H1 (cell line): ENCODE data around the gene AGRP. TPM values are rescaled to one million over a fixed set of nuclear protein-coding genes. Genes with fewer than 3 reads are reported as not detected.

Experiments used
- CTCF ChIA-PET: fragments of 300-600 bp; sonication (Branson Sonifier 250); formaldehyde crosslinking; loops from one replicate; lab custom pipeline; 2021; ENCODE audit not compliant: partially characterized antibody; lab: Charles Lee
- POLR2A ChIA-PET: fragments of 300-600 bp; sonication (Branson Sonifier 250); formaldehyde crosslinking; loops from one replicate; lab custom pipeline; 2021; ENCODE audit warnings: inconsistent platforms; ENCODE audit not compliant: partially characterized antibody; lab: Charles Lee
- DNase-seq, 2 experiments: peaks; one replicate each; pipeline versions ENCODE4 v3.0.0 to v3.0.0-alpha.2; 2010 to 2022; ENCODE audit warnings: low spot score in 2 of 2, low read depth in 1 of 2, mixed read lengths in 1 of 2
- FAIRE-seq: peaks from 2 replicates; lab custom pipeline; 2011; peaks lifted over from hg19 to GRCh38; lab: Jason Lieb, UNC
- H2AFZ ChIP-seq: 2 replicates; pipeline ENCODE4 v1.8.1; 2012; ENCODE audit warnings: low read length, inconsistent platforms
- H2AK5ac ChIP-seq: 2 replicates; pipeline ENCODE4 v1.6.1; 2013; ENCODE audit warnings: low read depth, low read length
- H2BK120ac ChIP-seq: replicated peaks from 2 replicates; pipeline ENCODE3; 2013; ENCODE audit warnings: low read depth, low read length, inconsistent platforms
- H2BK12ac ChIP-seq: 2 replicates; pipeline ENCODE4 v1.6.1; 2013; ENCODE audit warnings: low read depth, low read length
- H2BK15ac ChIP-seq: 2 replicates; pipeline ENCODE4 v1.6.1; 2013; ENCODE audit warnings: low read length
- H2BK20ac ChIP-seq: 2 replicates; pipeline ENCODE4 v1.6.1; 2013; ENCODE audit warnings: low read length
- H2BK5ac ChIP-seq: 2 replicates; pipeline ENCODE4 v1.6.1; 2013; ENCODE audit warnings: low read depth, low read length
- H3K14ac ChIP-seq: 2 replicates; pipeline ENCODE4 v1.6.1; 2013; ENCODE audit warnings: inconsistent platforms; ENCODE audit not compliant: insufficient read length
- H3K18ac ChIP-seq: 2 replicates; pipeline ENCODE4 v1.6.1; 2013; ENCODE audit warnings: low read length; ENCODE audit errors: extremely low read depth
- H3K23ac ChIP-seq: 2 replicates; pipeline ENCODE4 v1.6.1; 2013; ENCODE audit warnings: inconsistent platforms; ENCODE audit not compliant: insufficient read length
- H3K23me2 ChIP-seq: 2 replicates; pipeline ENCODE4 v1.6.1; 2013; ENCODE audit warnings: low read depth, low read length
- H3K27ac ChIP-seq: 2 replicates; pipeline ENCODE4 v1.6.1; 2011; ENCODE audit warnings: low read depth, low read length, inconsistent platforms
- H3K27me3 ChIP-seq, 4 experiments: replicated peaks in 1 of 4; 1 replicate in 1 of 4; 2 replicates in 3 of 4; pipeline versions ENCODE4 v1.6.1 to v1.8.1; 2011 to 2013; ENCODE audit warnings: low read length in 3 of 4, mild to moderate bottlenecking in 3 of 4, inconsistent platforms in 2 of 4, mixed read lengths in 2 of 4, moderate library complexity in 1 of 4; ENCODE audit not compliant: control insufficient read depth in 3 of 4, insufficient read depth in 3 of 4; ENCODE audit errors: extremely low read depth in 1 of 4
- H3K36me3 ChIP-seq, 4 experiments: 2 replicates each; pipeline versions ENCODE4 v1.6.1 to v1.8.1; 2011 to 2013; ENCODE audit warnings: mild to moderate bottlenecking in 4 of 4, low read length in 3 of 4, moderate library complexity in 2 of 4, control low read depth in 1 of 4, inconsistent platforms in 1 of 4; ENCODE audit not compliant: insufficient read depth in 4 of 4, control insufficient read depth in 2 of 4
- H3K4ac ChIP-seq: replicated peaks from 2 replicates; pipeline ENCODE3; 2013; ENCODE audit warnings: low read length, low read depth, mixed read lengths, inconsistent platforms; ENCODE audit not compliant: insufficient read length
- H3K4me1 ChIP-seq, 4 experiments: replicated peaks in 1 of 4; 1 replicate in 1 of 4; 2 replicates in 3 of 4; pipeline versions ENCODE4 v1.6.1 to v1.8.1; 2011 to 2013; ENCODE audit warnings: low read length in 3 of 4, inconsistent platforms in 2 of 4, mixed read lengths in 1 of 4; ENCODE audit not compliant: insufficient read depth in 4 of 4, control insufficient read depth in 3 of 4
- H3K4me2 ChIP-seq, 2 experiments: 2 replicates each; pipeline versions ENCODE4 v1.6.1 to v1.8.1; 2011 to 2013; ENCODE audit warnings: low read depth in 2 of 2, low read length in 2 of 2, control low read depth in 1 of 2, inconsistent platforms in 1 of 2, mild to moderate bottlenecking in 1 of 2; ENCODE audit not compliant: insufficient read depth in 1 of 2
- H3K4me3 ChIP-seq, 4 experiments: fragments of 200-600, 300-600 bp in 1 of 4; sonication (generic), shearing (Covaris generic), sonication (Bioruptor Twin) in 1 of 4; 2 replicates each; pipeline versions ENCODE4 v1.5.1 to v1.8.1; 2011 to 2016; ENCODE audit warnings: low read length in 4 of 4, low read depth in 3 of 4, control low read depth in 2 of 4, inconsistent platforms in 2 of 4, mild to moderate bottlenecking in 2 of 4, mixed read lengths in 1 of 4, moderate library complexity in 1 of 4; ENCODE audit not compliant: insufficient read depth in 2 of 4; ENCODE audit errors: extremely low read depth in 1 of 4
- H3K56ac ChIP-seq: replicated peaks from 2 replicates; pipeline ENCODE3; 2013; ENCODE audit warnings: low read depth, mild to moderate bottlenecking, mixed read lengths, low read length, inconsistent platforms; ENCODE audit not compliant: insufficient read length
- H3K79me1 ChIP-seq: 2 replicates; pipeline ENCODE4 v1.6.1; 2013; ENCODE audit warnings: low read depth, low read length, control low read depth
- H3K79me2 ChIP-seq, 2 experiments: 2 replicates each; pipeline versions ENCODE4 v1.6.1 to v1.8.1; 2012 to 2013; ENCODE audit warnings: low read length in 2 of 2, mild to moderate bottlenecking in 2 of 2, inconsistent platforms in 1 of 2; ENCODE audit not compliant: insufficient read depth in 2 of 2, control insufficient read depth in 1 of 2
- H3K9ac ChIP-seq, 4 experiments: replicated peaks in 1 of 4; 1 replicate in 1 of 4; 2 replicates in 3 of 4; pipeline versions ENCODE4 v1.6.1 to v1.8.1; 2011 to 2013; ENCODE audit warnings: low read depth in 3 of 4, low read length in 3 of 4, control low read depth in 2 of 4, mild to moderate bottlenecking in 2 of 4, moderate library complexity in 2 of 4, inconsistent platforms in 1 of 4; ENCODE audit errors: extremely low read depth in 1 of 4
- H3K9me3 ChIP-seq, 2 experiments: 2 replicates each; pipeline versions ENCODE4 v1.6.1 to v1.8.1; 2012 to 2013; ENCODE audit warnings: mild to moderate bottlenecking in 2 of 2, moderate library complexity in 2 of 2, control low read depth in 1 of 2, inconsistent platforms in 1 of 2, low read depth in 1 of 2, low read length in 1 of 2, mixed read lengths in 1 of 2; ENCODE audit not compliant: insufficient read depth in 2 of 2
- H4K20me1 ChIP-seq, 2 experiments: replicated peaks in 1 of 2; 2 replicates each; pipeline versions ENCODE3 to v1.8.1; 2011 to 2013; ENCODE audit warnings: inconsistent platforms in 2 of 2, low read length in 2 of 2, mild to moderate bottlenecking in 1 of 2; ENCODE audit not compliant: insufficient read depth in 2 of 2, control insufficient read depth in 1 of 2
- H4K5ac ChIP-seq: 2 replicates; pipeline ENCODE4 v1.6.1; 2013; ENCODE audit warnings: low read length, low read depth, mixed read lengths, inconsistent platforms; ENCODE audit not compliant: insufficient read length
- H4K8ac ChIP-seq: 2 replicates; pipeline ENCODE4 v1.8.0; 2013; ENCODE audit warnings: mild to moderate bottlenecking, moderate library complexity, low read length, inconsistent platforms; ENCODE audit not compliant: insufficient read depth; ENCODE audit errors: extremely low read depth
- H4K91ac ChIP-seq: replicated peaks from 2 replicates; pipeline ENCODE3; 2013; ENCODE audit warnings: low read length, mixed read lengths, inconsistent platforms; ENCODE audit not compliant: insufficient read length
- E2F6 ChIP-seq: IDR thresholded peaks from 2 replicates; pipeline ENCODE4 v1.6.1; 2012; ENCODE audit warnings: inconsistent platforms
- MAX ChIP-seq: IDR thresholded peaks from 2 replicates; pipeline ENCODE4 v1.6.1; 2012; ENCODE audit warnings: inconsistent platforms
- SRF ChIP-seq: IDR thresholded peaks from 2 replicates; pipeline ENCODE4 v1.6.1; 2011; ENCODE audit warnings: mild to moderate bottlenecking, low read depth, low read length, moderate library complexity
- TAF1 ChIP-seq: IDR thresholded peaks from 2 replicates; pipeline ENCODE4 v1.6.1; 2011; ENCODE audit warnings: mild to moderate bottlenecking, low read depth, low read length
- WGBS, 2 experiments: shearing (Covaris generic) in 1 of 2; methylation state at CpG; one replicate each; pipeline versions ENCODE4 v1.1.6 to v1.1.7; 2013 to 2015; ENCODE audit warnings: low lambda C conversion rate in 2 of 2, mixed read lengths in 2 of 2, inconsistent platforms in 1 of 2, low coverage in 1 of 2, missing lambda C conversion rate in 1 of 2; ENCODE audit not compliant: insufficient replicate concordance in 2 of 2, insufficient coverage in 1 of 2, insufficient read length in 1 of 2; ENCODE audit errors: extremely low coverage in 1 of 2, missing lambda C conversion rate in 1 of 2; 5-methylcytosine and 5-hydroxymethylcytosine counted together
- polyA plus RNA-seq, 7 experiments: library from polyadenylated mRNA; depleted of rRNA in 3 of 7; stranded (reverse) in 5 of 7; unstranded in 2 of 7; fragments of >200 nt in 5 of 7; fragments of 200-250 nt in 2 of 7; gene quantifications; 1 replicate in 5 of 7; 2 replicates in 1 of 7; 4 replicates in 1 of 7; pipeline versions ENCODE4 v1.2.1 to v1.2.3, GENCODE V29; 2011 to 2013; ENCODE audit warnings: missing spikeins in 2 of 7, mixed read lengths in 2 of 7
- total RNA-seq: library from RNA; stranded (reverse); fragmentation: NEBNext Ultra II Directional; extraction: Animal tissue kit (Norgen Biotek cat#: 25700); gene quantifications from 2 replicates; pipeline ENCODE4 v1.2.1, GENCODE V29; 2021

Gene AGRP
- total and polyA plus RNA-seq, 2 of the 8 experiments (the other 6 are each of a cell fraction or from before 2014, with no cell fraction given), result not detected

DNA sequence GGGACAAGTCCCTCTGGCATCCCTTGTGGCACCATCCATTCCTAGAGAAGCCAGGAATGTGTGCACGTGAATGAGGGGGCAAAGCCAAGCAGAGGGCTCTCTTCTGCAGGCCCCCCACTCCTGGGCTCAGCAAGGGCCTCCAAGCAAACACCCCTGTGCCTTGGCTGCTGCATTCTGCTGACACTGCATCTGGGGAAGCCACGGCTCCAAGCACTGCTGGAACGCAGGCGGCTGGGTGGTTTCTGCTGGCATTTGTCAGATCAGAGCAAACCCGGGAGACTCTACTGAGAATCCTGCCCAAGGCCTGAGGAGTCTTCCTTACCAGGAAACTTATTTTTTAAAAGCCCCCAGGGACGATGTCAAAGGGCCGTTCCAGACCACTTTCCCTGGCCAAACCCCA, 25.7 kb downstream of the AGRP start:
- FAIRE-seq, result no peak
- no peak overlapping the region for H2BK120ac ChIP-seq
- no peak overlapping the region for H4K91ac ChIP-seq
- H3K79me2 ChIP-seq, result no peaks in the 10 kb centered on the region
- H3K4ac ChIP-seq, result no peak overlapping the region
- no peak for DNase-seq
- ChIA-PET POLR2A (interaction anchor here (1.1 to 1.2 kb wide), 2 partner anchors 10 to 21 kb away, joined by 5 read pairs; no protein-coding TSS in a partner anchor), CTCF (interaction anchor here (0.6 to 28.6 kb wide), 9 partner anchors 2 to 187 kb away, joined by 3 to 683 read pairs (median 6); partner anchors contain the start of genes ATP6V0D1, HSD11B2, KCTD19 and LRRC36)
- H2AK5ac ChIP-seq, result no peak overlapping the region
- H4K5ac ChIP-seq, result no peak overlapping the region
- no peaks in the 10 kb centered on the region for H3K36me3 ChIP-seq
- peaks cover 4% of the 10 kb centered on the region for H3K79me1 ChIP-seq
- no peak overlapping the region for H2BK20ac ChIP-seq
- 80% methylated on average over 7 of the region's 7 CpGs; no CpG with 5 or more reads in 1 of the 2 experiments for WGBS, 2 experiments
- no peak overlapping the region for H3K23ac ChIP-seq
- peaks cover 13 to 21% of the 10 kb centered on the region in 2 experiments for H4K20me1 ChIP-seq
- no peak overlapping the region for H2BK12ac ChIP-seq
- no peak overlapping the region for H3K18ac ChIP-seq
- H3K9me3 ChIP-seq, result no peaks in the 10 kb centered on the region
- no peak overlapping the region for H3K14ac ChIP-seq
- H3K23me2 ChIP-seq, result no peaks in the 10 kb centered on the region
- no peak overlapping the region for H3K4me3 ChIP-seq
- no peak overlapping the region for H2BK15ac ChIP-seq
- H3K4me1 ChIP-seq, result no peaks in the 10 kb centered on the region; a peak in 1 of 7 replicates
- no peaks in the 10 kb centered on the region for H3K27me3 ChIP-seq
- H4K8ac ChIP-seq, result 0 out of 2 replicates have a peak overlapping the region, but pooled peaks have one; percentile 39
- no peak overlapping the region for H2BK5ac ChIP-seq
- no peak overlapping the region for H2AFZ ChIP-seq
- no peak overlapping the region for H3K56ac ChIP-seq
- no peak overlapping the region for H3K4me2 ChIP-seq
- no peak overlapping the region for H3K27ac ChIP-seq
- H3K9ac ChIP-seq, result no peak overlapping the region
- TF ChIP-seq MAX (no peak), E2F6 (no peak), SRF (no peak), TAF1 (no peak)
